Neuronal stem cell (in vitro differentiated cells): ENCODE data around the gene ETV6.

Experiments
- DNase-seq: peaks from one replicate; pipeline ENCODE4 v3.0.0-alpha.2; 2013; ENCODE audit warnings: low spot score
- H2AFZ ChIP-seq: one replicate; pipeline ENCODE4 v1.6.1; 2013; ENCODE audit warnings: mild to moderate bottlenecking, low read length, inconsistent platforms
- H2AK5ac ChIP-seq: 2 replicates; pipeline ENCODE4 v1.6.1; 2013; ENCODE audit warnings: low read depth, mild to moderate bottlenecking, inconsistent platforms, low read length, moderate library complexity, mixed read lengths
- H2BK120ac ChIP-seq: 2 replicates; pipeline ENCODE4 v1.6.1; 2013; ENCODE audit warnings: low read depth, mild to moderate bottlenecking, inconsistent platforms, low read length, moderate library complexity, mixed read lengths
- H2BK12ac ChIP-seq: one replicate; pipeline ENCODE4 v1.6.1; 2013; ENCODE audit warnings: low read length, inconsistent platforms
- H2BK15ac ChIP-seq: 2 replicates; pipeline ENCODE4 v1.6.1; 2013; ENCODE audit warnings: mild to moderate bottlenecking, low read length, inconsistent platforms, mixed read lengths
- H2BK5ac ChIP-seq: one replicate; pipeline ENCODE4 v1.6.1; 2013; ENCODE audit warnings: inconsistent platforms, mild to moderate bottlenecking, low read length, moderate library complexity
- H3K14ac ChIP-seq: one replicate; pipeline ENCODE4 v1.6.1; 2013; ENCODE audit warnings: low read length, inconsistent platforms
- H3K18ac ChIP-seq: 2 replicates; pipeline ENCODE4 v1.6.1; 2013; ENCODE audit warnings: low read length, inconsistent platforms
- H3K23ac ChIP-seq: 2 replicates; pipeline ENCODE4 v1.6.1; 2013; ENCODE audit warnings: low read depth, mild to moderate bottlenecking, mixed read lengths, low read length, inconsistent platforms; ENCODE audit not compliant: poor library complexity
- H3K27ac ChIP-seq: replicated peaks from 3 replicates; pipeline ENCODE4 v1.5.1; 2013; ENCODE audit warnings: low read length, inconsistent platforms
- H3K27me3 ChIP-seq, 3 experiments: 2 replicates each; pipeline ENCODE4 v1.6.1; 2013; ENCODE audit warnings: low read length in 3 of 3, mild to moderate bottlenecking in 2 of 3, inconsistent platforms in 1 of 3, low read depth in 1 of 3, mixed read lengths in 1 of 3, moderate library complexity in 1 of 3; ENCODE audit not compliant: control insufficient read depth in 3 of 3, insufficient read depth in 3 of 3
- H3K36me3 ChIP-seq, 2 donors: replicated peaks in 1 of 2; 2 replicates each; pipeline ENCODE4 v1.6.1; 2013; ENCODE audit warnings: low read length in 2 of 2; ENCODE audit not compliant: control insufficient read depth in 2 of 2, insufficient read depth in 2 of 2
- H3K4ac ChIP-seq: 2 replicates; pipeline ENCODE4 v1.6.1; 2013; ENCODE audit warnings: inconsistent platforms, mild to moderate bottlenecking, low read length, moderate library complexity
- H3K4me1 ChIP-seq, 2 donors: 1 replicate in 1 of 2; 2 replicates in 1 of 2; pipeline ENCODE4 v1.6.1; 2013; ENCODE audit warnings: low read length in 2 of 2, low read depth in 1 of 2; ENCODE audit not compliant: control insufficient read depth in 2 of 2, insufficient read depth in 1 of 2
- H3K4me2 ChIP-seq: one replicate; pipeline ENCODE4 v1.6.1; 2013; ENCODE audit warnings: mild to moderate bottlenecking, low read length, inconsistent platforms; ENCODE audit not compliant: insufficient read depth, poor library complexity, severe bottlenecking
- H3K4me3 ChIP-seq, 2 donors: 2 replicates each; pipeline ENCODE4 v1.5.1; 2013; ENCODE audit warnings: low read length in 2 of 2, mild to moderate bottlenecking in 2 of 2, inconsistent platforms in 1 of 2, moderate library complexity in 1 of 2
- H3K79me1 ChIP-seq: one replicate; pipeline ENCODE4 v1.6.1; 2013; ENCODE audit warnings: low read depth, mild to moderate bottlenecking, inconsistent platforms, low read length, moderate library complexity
- H3K9ac ChIP-seq: one replicate; pipeline ENCODE4 v1.6.1; 2013; ENCODE audit warnings: mild to moderate bottlenecking, low read depth, low read length, inconsistent platforms; ENCODE audit not compliant: poor library complexity
- H3K9me3 ChIP-seq, 2 donors: replicated peaks in 1 of 2; 2 replicates each; pipeline versions ENCODE3 to v1.6.1; 2013; ENCODE audit warnings: low read length in 2 of 2, mild to moderate bottlenecking in 2 of 2, inconsistent platforms in 1 of 2, low read depth in 1 of 2, mixed read lengths in 1 of 2, moderate library complexity in 1 of 2; ENCODE audit not compliant: control insufficient read depth in 2 of 2, insufficient read depth in 1 of 2
- H4K8ac ChIP-seq: one replicate; pipeline ENCODE4 v1.6.1; 2013; ENCODE audit warnings: low read depth, mild to moderate bottlenecking, inconsistent platforms, low read length, moderate library complexity
- H4K91ac ChIP-seq: one replicate; pipeline ENCODE4 v1.6.1; 2013; ENCODE audit warnings: low read length, low read depth, mild to moderate bottlenecking, inconsistent platforms; ENCODE audit not compliant: poor library complexity
- WGBS, 2 donors: extraction: QIAGEN DNeasy Blood & Tissue Kit; methylation state at CpG; one replicate each; pipeline ENCODE4 v1.1.7; 2013; ENCODE audit warnings: missing lambda C conversion rate in 2 of 2, mixed read lengths in 1 of 2; ENCODE audit not compliant: insufficient read length in 2 of 2, insufficient replicate concordance in 1 of 2; ENCODE audit errors: extremely low coverage in 2 of 2; 5-methylcytosine and 5-hydroxymethylcytosine counted together

Gene ETV6

DNA sequence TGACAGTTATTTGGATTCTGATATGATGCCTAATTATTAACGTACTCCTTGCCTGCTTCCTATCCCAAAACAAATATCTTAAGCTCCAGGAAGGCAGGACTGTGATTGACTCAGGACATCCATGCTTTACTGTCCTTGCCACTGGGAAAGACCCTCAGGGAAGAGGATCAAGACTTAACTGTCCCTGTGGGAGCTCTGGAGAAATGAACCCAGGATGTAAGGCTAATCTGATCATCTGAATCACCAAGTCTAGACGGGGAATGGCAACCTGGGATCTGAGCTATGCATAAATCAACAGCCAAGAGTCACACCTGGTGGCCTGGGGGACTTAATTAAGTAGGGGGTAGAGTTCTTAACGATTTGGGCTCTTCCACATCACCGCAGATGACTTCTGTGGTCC, 268.0 kb downstream of the ETV6 start:
- H2BK120ac ChIP-seq = no peak overlapping the region
- H3K9me3 ChIP-seq = no peaks in the 10 kb centered on the region
- WGBS, 2 donors = no CpG with 5 or more reads among the region's 4 CpGs
- no peak overlapping the region for H3K27ac ChIP-seq
- peaks cover 0 to 4% of the 10 kb centered on the region in 2 donors for H3K4me1 ChIP-seq
- H3K4me2 ChIP-seq = no peak overlapping the region
- H4K91ac ChIP-seq = no peak overlapping the region
- no peak overlapping the region for H2BK15ac ChIP-seq
- no peaks in the 10 kb centered on the region for H3K79me1 ChIP-seq
- no peak overlapping the region for H3K18ac ChIP-seq
- H3K14ac ChIP-seq = no peak overlapping the region
- DNase-seq = no peak
- no peak overlapping the region for H2AFZ ChIP-seq
- H3K36me3 ChIP-seq = no peaks in the 10 kb centered on the region
- no peak overlapping the region for H4K8ac ChIP-seq
- no peak overlapping the region for H2BK5ac ChIP-seq
- peaks cover 0 to 5% (median 0%) of the 10 kb centered on the region in 3 experiments for H3K27me3 ChIP-seq
- no peak overlapping the region for H3K4me3 ChIP-seq
- no peak overlapping the region for H3K9ac ChIP-seq
- no peak overlapping the region for H2BK12ac ChIP-seq
- H3K23ac ChIP-seq = no peak overlapping the region
- no peak overlapping the region for H3K4ac ChIP-seq
- H2AK5ac ChIP-seq = no peak overlapping the region

DNA sequence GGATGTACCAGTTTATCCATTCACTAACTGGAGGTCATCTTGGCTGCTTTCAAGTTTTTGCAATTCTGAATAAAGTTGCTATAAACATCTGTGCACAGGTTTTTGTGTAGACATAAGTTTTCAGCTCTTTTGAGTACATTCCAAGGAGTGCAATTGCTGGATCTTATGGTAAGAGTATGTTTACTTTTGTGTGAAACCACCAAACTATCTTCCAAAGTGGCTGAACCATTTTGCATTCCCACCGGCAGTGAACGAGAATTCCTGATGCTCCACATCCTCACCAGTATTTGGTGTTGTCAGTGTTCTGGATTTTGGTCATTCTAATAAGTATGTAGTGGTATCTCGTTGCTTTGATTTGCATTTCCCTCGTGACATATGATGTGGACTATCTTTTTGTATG, 270.8 kb downstream of the ETV6 start:
- H3K27ac ChIP-seq = no peak overlapping the region
- H3K18ac ChIP-seq = no peak overlapping the region
- no peaks in the 10 kb centered on the region for H3K36me3 ChIP-seq
- no CpG with 5 or more reads among the region's 4 CpGs for WGBS, 2 donors
- no peak overlapping the region for H2BK5ac ChIP-seq
- no peak overlapping the region for H3K9ac ChIP-seq
- no peak overlapping the region for H2BK120ac ChIP-seq
- peaks cover 0 to 12% (median 0%) of the 10 kb centered on the region in 3 experiments for H3K27me3 ChIP-seq
- no peak overlapping the region for H2AFZ ChIP-seq
- no peak overlapping the region for H3K4me2 ChIP-seq
- H3K23ac ChIP-seq = no peak overlapping the region
- DNase-seq = no peak
- no peak overlapping the region for H3K4ac ChIP-seq
- H3K14ac ChIP-seq = no peak overlapping the region
- no peak overlapping the region for H2AK5ac ChIP-seq
- H3K9me3 ChIP-seq = no peaks in the 10 kb centered on the region
- no peak overlapping the region for H4K8ac ChIP-seq
- H2BK15ac ChIP-seq = no peak overlapping the region
- no peaks in the 10 kb centered on the region for H3K79me1 ChIP-seq
- no peak overlapping the region for H4K91ac ChIP-seq
- H3K4me1 ChIP-seq = peaks cover 0 to 4% of the 10 kb centered on the region in 2 donors
- H3K4me3 ChIP-seq = no peak overlapping the region
- no peak overlapping the region for H2BK12ac ChIP-seq

DNA sequence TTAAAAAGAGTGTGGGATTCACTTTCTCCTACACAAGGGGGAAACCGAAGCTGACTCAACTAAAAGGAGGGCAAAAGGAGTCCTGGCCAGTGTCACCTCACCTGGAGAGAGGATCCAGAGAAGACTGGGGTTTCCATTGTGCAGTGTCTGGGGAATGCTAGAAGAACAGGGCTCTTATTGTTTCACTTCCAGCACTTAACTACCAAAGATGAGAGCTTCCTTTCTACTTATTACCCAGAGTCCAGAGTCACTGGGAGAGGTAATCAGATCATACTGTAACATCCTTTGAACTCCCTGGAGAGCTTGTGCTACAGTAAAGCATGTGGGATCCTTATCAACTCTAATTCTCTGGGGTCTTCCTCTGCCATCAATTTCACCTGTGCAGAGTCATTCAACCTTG, 272.9 kb downstream of the ETV6 start:
- Histone ChIP-seq H4K91ac (no peak overlapping the region), H3K4me2 (no peak overlapping the region), H3K4me3 (no peak overlapping the region), H3K9ac (no peak overlapping the region), H2BK5ac (no peak overlapping the region), H4K8ac (no peak overlapping the region), H3K4me1 (peaks cover 2 to 6% of the 10 kb centered on the region in 2 donors), H3K9me3 (no peaks in the 10 kb centered on the region), H3K36me3 (no peaks in the 10 kb centered on the region), H3K27me3 (peaks cover 0 to 12% (median 0%) of the 10 kb centered on the region in 3 experiments), H3K18ac (no peak overlapping the region), H3K79me1 (no peaks in the 10 kb centered on the region), H3K27ac (no peak overlapping the region), H3K4ac (no peak overlapping the region), H3K23ac (no peak overlapping the region), H2AK5ac (no peak overlapping the region), H2BK120ac (no peak overlapping the region), H3K14ac (no peak overlapping the region), H2BK12ac (no peak overlapping the region), H2BK15ac (no peak overlapping the region), H2AFZ (no peak overlapping the region)
- no peak for DNase-seq
- WGBS, 2 donors = no CpG with 5 or more reads among the region's 1 CpG

DNA sequence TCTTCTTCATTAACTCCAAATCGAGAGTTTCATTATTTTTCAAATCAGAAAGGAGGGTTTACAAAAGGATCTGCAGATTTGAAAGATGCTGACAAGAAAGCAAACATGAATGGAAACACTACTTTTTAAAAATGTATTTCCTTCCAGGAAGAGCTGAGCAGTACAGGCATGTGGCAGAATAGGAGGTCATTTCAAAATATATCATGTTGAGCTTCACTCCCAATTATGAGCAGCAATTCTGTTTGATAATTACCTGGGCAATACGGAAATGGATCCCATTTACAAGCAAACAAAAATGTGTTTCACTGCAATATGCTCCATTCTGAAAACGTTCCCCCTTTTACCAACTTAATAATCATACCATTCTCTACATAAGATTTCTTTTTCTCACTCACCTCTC, 273.6 kb downstream of the ETV6 start:
- H3K4me3 ChIP-seq = no peak overlapping the region

More for the DNA sequence above, 273.6 kb downstream of the ETV6 start:
- no peak overlapping the region for H4K91ac ChIP-seq
- no peak overlapping the region for H3K23ac ChIP-seq
- H4K8ac ChIP-seq = no peak overlapping the region
- H3K27me3 ChIP-seq = peaks cover 0 to 19% (median 0%) of the 10 kb centered on the region in 3 experiments
- H3K9me3 ChIP-seq = no peaks in the 10 kb centered on the region
- no peak overlapping the region for H2BK120ac ChIP-seq
- no peak overlapping the region for H3K4me2 ChIP-seq
- no peak overlapping the region for H3K4ac ChIP-seq
- no peak for DNase-seq
- H3K27ac ChIP-seq = no peak overlapping the region
- no peak overlapping the region for H3K9ac ChIP-seq
- H3K36me3 ChIP-seq = no peaks in the 10 kb centered on the region
- H2BK15ac ChIP-seq = no peak overlapping the region
- peaks cover 4 to 8% of the 10 kb centered on the region in 2 donors for H3K4me1 ChIP-seq
- no peak overlapping the region for H2BK12ac ChIP-seq
- WGBS, 2 donors = 100% methylated on average over 1 of the region's 3 CpGs; no CpG with 5 or more reads in 1 of the 2 donors
- H2AK5ac ChIP-seq = no peak overlapping the region
- no peak overlapping the region for H3K18ac ChIP-seq
- H3K79me1 ChIP-seq = no peaks in the 10 kb centered on the region
- H3K14ac ChIP-seq = no peak overlapping the region
- H2BK5ac ChIP-seq = no peak overlapping the region
- H2AFZ ChIP-seq = no peak overlapping the region
